ENCODE measurements around the gene EML1. TPM values are rescaled to one million over a fixed set of nuclear protein-coding genes. Genes with fewer than 3 reads are reported as not detected.

The EML1 gene
- total RNA-seq, 2 experiments from 2014 or later = not detected

DNA sequence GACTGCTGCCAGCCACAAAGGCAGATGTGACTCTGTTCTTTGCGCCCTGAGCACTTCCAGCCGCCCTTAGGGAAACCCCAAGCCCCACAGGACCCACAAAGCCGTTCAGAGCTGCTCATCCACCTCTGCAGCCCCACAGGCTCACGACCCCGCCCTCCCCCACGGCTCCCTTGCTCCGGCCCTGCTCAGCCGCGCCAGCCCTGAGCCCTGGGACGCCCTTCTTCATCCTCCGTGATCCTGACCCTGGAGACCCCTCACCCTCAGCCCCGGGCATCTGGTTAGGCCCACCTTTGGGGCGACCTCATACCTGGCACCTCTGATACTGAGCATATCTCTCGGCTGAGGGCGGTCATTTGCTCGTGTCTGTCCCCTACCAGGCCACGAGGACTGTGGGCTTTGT lies 146.2 kb downstream of the EML1 start:
- TF ChIP-seq, protein P1, sequence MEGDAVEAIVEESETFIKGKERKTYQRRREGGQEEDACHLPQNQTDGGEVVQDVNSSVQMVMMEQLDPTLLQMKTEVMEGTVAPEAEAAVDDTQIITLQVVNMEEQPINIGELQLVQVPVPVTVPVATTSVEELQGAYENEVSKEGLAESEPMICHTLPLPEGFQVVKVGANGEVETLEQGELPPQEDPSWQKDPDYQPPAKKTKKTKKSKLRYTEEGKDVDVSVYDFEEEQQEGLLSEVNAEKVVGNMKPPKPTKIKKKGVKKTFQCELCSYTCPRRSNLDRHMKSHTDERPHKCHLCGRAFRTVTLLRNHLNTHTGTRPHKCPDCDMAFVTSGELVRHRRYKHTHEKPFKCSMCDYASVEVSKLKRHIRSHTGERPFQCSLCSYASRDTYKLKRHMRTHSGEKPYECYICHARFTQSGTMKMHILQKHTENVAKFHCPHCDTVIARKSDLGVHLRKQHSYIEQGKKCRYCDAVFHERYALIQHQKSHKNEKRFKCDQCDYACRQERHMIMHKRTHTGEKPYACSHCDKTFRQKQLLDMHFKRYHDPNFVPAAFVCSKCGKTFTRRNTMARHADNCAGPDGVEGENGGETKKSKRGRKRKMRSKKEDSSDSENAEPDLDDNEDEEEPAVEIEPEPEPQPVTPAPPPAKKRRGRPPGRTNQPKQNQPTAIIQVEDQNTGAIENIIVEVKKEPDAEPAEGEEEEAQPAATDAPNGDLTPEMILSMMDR (conservative IDR thresholded peaks at IDR 0.05; ENCODE audit: low read length) = no peak
- no peak overlapping the region for H2AFZ ChIP-seq (ENCODE audit: low read length)
- no peak for DNase-seq (ENCODE audit: low spot score)
- no peak overlapping the region for H3K27ac ChIP-seq (ENCODE audit: low read depth, low read length, poor library complexity, severe bottlenecking)
- no TSS peak for BruUV-seq (replicated peaks)
- intact Hi-C loops (cut with micrococcal nuclease; ENCODE audit: unreplicated experiment) = no loop called here
- H3K36me3 ChIP-seq (ENCODE audit: insufficient read depth, low read length) = no peaks in the 10 kb centered on the region
- H3K9me3 ChIP-seq (ENCODE audit: low read length) = no peaks in the 10 kb centered on the region
- H3K79me2 ChIP-seq (ENCODE audit: insufficient read depth, low read depth, low read length) = no peaks in the 10 kb centered on the region
- ChIA-PET CTCF (ENCODE audit: unreplicated experiment) (no interaction called here), POLR2A (no interaction called here)
- no peak overlapping the region for H3K4me2 ChIP-seq (ENCODE audit: low read length)
- H3K9me2 ChIP-seq (ENCODE audit: insufficient read depth, low read length) = no peaks in the 10 kb centered on the region
- no peaks in the 10 kb centered on the region for H3K4me1 ChIP-seq (ENCODE audit: insufficient read depth, low read length, poor library complexity, severe bottlenecking)
- no peak overlapping the region for H3K4me3 ChIP-seq (ENCODE audit: low read depth, low read length, poor library complexity, severe bottlenecking)
- no peaks in the 10 kb centered on the region for H4K20me1 ChIP-seq (ENCODE audit: insufficient read depth, low read length)

DNA sequence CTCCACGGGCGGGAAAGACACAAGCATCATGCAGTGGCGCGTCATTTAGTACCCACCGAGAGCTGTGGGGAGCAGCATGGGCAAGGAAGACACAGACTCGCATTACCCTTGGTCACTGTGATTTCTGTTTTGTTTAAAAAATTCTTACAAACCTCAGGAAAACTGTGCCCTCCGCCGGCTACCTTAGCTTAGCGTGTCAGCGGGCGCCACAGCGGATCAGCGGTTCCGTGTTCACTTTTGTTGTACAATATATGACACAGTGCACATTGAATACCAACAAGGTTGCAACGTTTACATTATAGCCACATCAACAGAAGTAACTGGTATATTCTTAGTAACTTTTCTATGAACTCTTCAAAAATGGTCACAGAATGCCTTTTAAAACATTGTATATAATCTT lies 146.9 kb downstream of the EML1 start:
- no peaks in the 10 kb centered on the region for H4K20me1 ChIP-seq (ENCODE audit: insufficient read depth, low read length)
- H3K4me2 ChIP-seq (ENCODE audit: low read length) = no peak overlapping the region
- H3K9me2 ChIP-seq (ENCODE audit: insufficient read depth, low read length) = no peaks in the 10 kb centered on the region
- H2AFZ ChIP-seq (ENCODE audit: low read length) = no peak overlapping the region
- no peak overlapping the region for H3K27ac ChIP-seq (ENCODE audit: low read depth, low read length, poor library complexity, severe bottlenecking)
- intact Hi-C loops (cut with micrococcal nuclease; ENCODE audit: unreplicated experiment) = no loop called here
- no peaks in the 10 kb centered on the region for H3K9me3 ChIP-seq (ENCODE audit: low read length)
- TF ChIP-seq, protein P1 (conservative IDR thresholded peaks at IDR 0.05; ENCODE audit: low read length) = no peak
- TF ChIP-seq EZH2phosphoT487 (IDR thresholded peaks at IDR 0.05; ENCODE audit: borderline replicate concordance, low read depth, low read length) = no peak
- POLR2A ChIA-PET = no interaction called here
- BruUV-seq (replicated peaks) = no TSS peak
- no peaks in the 10 kb centered on the region for H3K4me1 ChIP-seq (ENCODE audit: insufficient read depth, low read length, poor library complexity, severe bottlenecking)
- H3K4me3 ChIP-seq (ENCODE audit: low read depth, low read length, poor library complexity, severe bottlenecking) = no peak overlapping the region
- CTCF ChIA-PET (ENCODE audit: unreplicated experiment) = no interaction called here
- H3K36me3 ChIP-seq (ENCODE audit: insufficient read depth, low read length) = no peaks in the 10 kb centered on the region
- DNase-seq (ENCODE audit: low spot score) = no peak
- no peaks in the 10 kb centered on the region for H3K79me2 ChIP-seq (ENCODE audit: insufficient read depth, low read depth, low read length)

DNA sequence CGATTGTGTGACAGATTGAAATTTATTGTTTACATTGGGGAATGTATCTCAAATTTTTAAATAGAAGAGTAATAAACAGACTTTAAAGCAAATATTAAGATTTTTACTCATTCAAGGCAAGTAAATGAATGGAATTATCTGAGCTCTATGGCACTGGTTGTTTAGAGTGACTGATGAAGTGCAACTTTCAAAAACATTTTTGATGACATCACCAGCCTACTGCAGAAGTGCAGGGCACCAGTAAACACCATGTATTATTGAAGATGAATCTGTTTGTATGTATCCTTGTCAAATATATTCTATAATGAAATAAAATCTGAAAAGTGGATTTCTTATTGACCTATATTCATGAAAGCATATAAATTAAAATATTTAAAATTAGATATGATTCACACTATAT lies 148.0 kb downstream of the EML1 start:
- H3K9me3 ChIP-seq (ENCODE audit: low read length) = no peaks in the 10 kb centered on the region
- H3K4me2 ChIP-seq (ENCODE audit: low read length) = no peak overlapping the region
- no TSS peak for BruUV-seq (replicated peaks)
- DNase-seq (ENCODE audit: low spot score) = no peak
- no peaks in the 10 kb centered on the region for H4K20me1 ChIP-seq (ENCODE audit: insufficient read depth, low read length)
- no peak overlapping the region for H2AFZ ChIP-seq (ENCODE audit: low read length)
- no peak overlapping the region for H3K4me3 ChIP-seq (ENCODE audit: low read depth, low read length, poor library complexity, severe bottlenecking)
- no peaks in the 10 kb centered on the region for H3K4me1 ChIP-seq (ENCODE audit: insufficient read depth, low read length, poor library complexity, severe bottlenecking)
- H3K9me2 ChIP-seq (ENCODE audit: insufficient read depth, low read length) = no peaks in the 10 kb centered on the region
- CTCF ChIA-PET (ENCODE audit: unreplicated experiment) = no interaction called here
- intact Hi-C loops (cut with micrococcal nuclease; ENCODE audit: unreplicated experiment) = no loop called here
- no peak overlapping the region for H3K27ac ChIP-seq (ENCODE audit: low read depth, low read length, poor library complexity, severe bottlenecking)
- TF ChIP-seq, protein P1 (conservative IDR thresholded peaks at IDR 0.05; ENCODE audit: low read length) = no peak
- TF ChIP-seq EZH2phosphoT487 (IDR thresholded peaks at IDR 0.05; ENCODE audit: borderline replicate concordance, low read depth, low read length) = no peak
- no peaks in the 10 kb centered on the region for H3K36me3 ChIP-seq (ENCODE audit: insufficient read depth, low read length)
- H3K79me2 ChIP-seq (ENCODE audit: insufficient read depth, low read depth, low read length) = no peaks in the 10 kb centered on the region
- POLR2A ChIA-PET = no interaction called here
